Measurements from ENCODE around the gene GDF3.
"Not testable (repeated sequence)": the region's sequence is repeated elsewhere in the genome, so short reads cannot be mapped to it uniquely, and the experiment has no call there.

GDF3 gene
- total RNA-seq = 0 to 0.44 (median 0) reads per million in 17 experiments

GRCh38 chr12:7695566-7696197 lies at the start of gene GDF3:
Gene GDF3, minus strand, starts transcription at chr12:7695775. Its CDS starts 47 bp downstream, at chr12:7695728.
- DNase-seq = peak; percentile 52 to 74 (median 58)

GRCh38 chr12:7732993-7733392 lies 37.4 kb upstream of the GDF3 start:
- DNase-seq = no peak

GRCh38 chr12:7731486-7731885 lies 35.9 kb upstream of the GDF3 start:
- DNase-seq = no peak

GRCh38 chr12:7730984-7731383 lies 35.4 kb upstream of the GDF3 start:
- not testable (repeated sequence) for DNase-seq

GRCh38 chr12:7729746-7730145 lies 34.2 kb upstream of the GDF3 start:
- peak in 3 of 4 experiments; percentile 21 to 41 (median 30) for DNase-seq

- no peak for DNase-seq
Measured at GRCh38 chr12:7723926-7724325, 28.4 kb upstream of the GDF3 start.

GRCh38 chr12:7719946-7720730 lies 24.6 kb upstream of the GDF3 start:
- peak; percentile 8 to 60 (median 32) for DNase-seq

GRCh38 chr12:7716381-7716780 lies 20.8 kb upstream of the GDF3 start:
- peak; percentile 59 to 65 (median 62) for DNase-seq

- DNase-seq = no peak
Measured at GRCh38 chr12:7712841-7713442, 17.4 kb upstream of the GDF3 start.

GRCh38 chr12:7711133-7711532 lies 15.6 kb upstream of the GDF3 start, which contains the start of gene DPPA3:
Gene DPPA3, plus strand, starts transcription at chr12:7711433. Its CDS starts 138 bp downstream, at chr12:7711571.
- no peak for DNase-seq

- no peak for DNase-seq
Measured at GRCh38 chr12:7709969-7710675, 14.5 kb upstream of the GDF3 start.

- DNase-seq = no peak
Measured at GRCh38 chr12:7705846-7706245, 10.3 kb upstream of the GDF3 start.

- DNase-seq = no peak
Measured at GRCh38 chr12:7695237-7695560, 376 bp downstream of the GDF3 start.

- DNase-seq = no peak
Measured at GRCh38 chr12:7694556-7695236, 879 bp downstream of the GDF3 start.

- peak; percentile 57 to 79 (median 68) for DNase-seq
Measured at GRCh38 chr12:7693793-7694192, 1.8 kb downstream of the GDF3 start.

GRCh38 chr12:7681535-7681934 lies 14.0 kb downstream of the GDF3 start:
- DNase-seq = no peak

GRCh38 chr12:7679251-7680045 lies 16.1 kb downstream of the GDF3 start:
- no peak for DNase-seq

- peak in 1 of 4 experiments; percentile 9 for DNase-seq
Measured at GRCh38 chr12:7678744-7679143, 16.8 kb downstream of the GDF3 start.

GRCh38 chr12:7677432-7677888 lies 18.1 kb downstream of the GDF3 start:
- DNase-seq = peak; percentile 21 to 70 (median 55)

- peak; percentile 36 to 63 (median 58) for DNase-seq
Measured at GRCh38 chr12:7675455-7675854, 20.1 kb downstream of the GDF3 start.

GRCh38 chr12:7668171-7668570 lies 27.4 kb downstream of the GDF3 start:
- DNase-seq = no peak
